Upper lobe of left lung (tissue), 6 donors: ENCODE measurements around the gene BRMS1L. TPM values are rescaled to one million over a fixed set of nuclear protein-coding genes. Genes with fewer than 3 reads are reported as not detected.
"Not testable (repeated sequence)": the region's sequence is repeated elsewhere in the genome, so short reads cannot be mapped to it uniquely, and the experiment has no call there.

Source experiments
- ATAC-seq, 2 donors: fragments of 200-7000 bp; cut with Tn5 transposase; one replicate each; pipeline ENCODE4 v1.9.1; 2022; ENCODE audit warnings: mild to moderate bottlenecking in 2 of 2, moderate library complexity in 2 of 2; ENCODE audit not compliant: low FRiP score in 2 of 2
- DNase-seq, 2 donors: peaks; one replicate each; pipeline ENCODE4 v3.0.0-alpha.2; 2019 to 2020
- H3K27ac ChIP-seq, 4 donors: fragments of 200-600 bp; sonication (generic); one replicate each; pipeline ENCODE4 v1.5.1; 2016 to 2019
- H3K27me3 ChIP-seq, 4 donors: fragments of 200-600 bp; sonication (generic); one replicate each; pipeline ENCODE4 v1.5.1; 2017 to 2019
- H3K36me3 ChIP-seq, 4 donors: fragments of 200-600 bp; sonication (generic); one replicate each; pipeline ENCODE4 v1.5.1; 2016 to 2019
- H3K4me1 ChIP-seq, 4 donors: fragments of 200-600 bp; sonication (generic); one replicate each; pipeline ENCODE4 v1.5.1; 2018 to 2019
- H3K4me3 ChIP-seq, 4 donors: fragments of 200-600 bp; sonication (generic); one replicate each; pipeline ENCODE4 v1.5.1; 2017 to 2019; ENCODE audit warnings: mild to moderate bottlenecking in 2 of 4, moderate library complexity in 1 of 4
- H3K9me3 ChIP-seq, 4 donors: fragments of 200-600 bp; sonication (generic); one replicate each; pipeline ENCODE4 v1.5.1; 2018 to 2019
- EP300 ChIP-seq, 4 donors: sonication (generic); formaldehyde crosslinking; IDR thresholded peaks; one replicate each; pipeline ENCODE4 v1.5.1; 2017; ENCODE audit warnings: antibody characterized with exemption in 4 of 4, control low read depth in 2 of 4
- POLR2A ChIP-seq, 4 donors: fragments of 450-650 bp; IDR thresholded peaks; one replicate each; pipeline ENCODE4 v1.5.1; 2016 to 2017; ENCODE audit warnings: antibody characterized with exemption in 4 of 4, mild to moderate bottlenecking in 2 of 4
- POLR2AphosphoS5 ChIP-seq, 2 donors: sonication (generic); formaldehyde crosslinking; IDR thresholded peaks; one replicate each; pipeline ENCODE4 v1.5.1; 2017; ENCODE audit warnings: antibody characterized with exemption in 2 of 2
- WGBS, 2 donors: methylation state at CpG; one replicate each; pipeline ENCODE4 v1.1.5; 2017 to 2018; 5-methylcytosine and 5-hydroxymethylcytosine counted together
- total RNA-seq, 6 donors: library from RNA; depleted of rRNA in 4 of 6; stranded (reverse); fragments of >200 nt in 4 of 6; gene quantifications; one replicate each; pipeline versions ENCODE4 v1.1.0 to v1.2.1, GENCODE V29; 2016 to 2021
- TF ChIP-seq, protein P1 (sequence below), 6 experiments: fragments of 450-650 bp in 4 of 6; fragments of 200-600 bp in 2 of 6; sonication (generic) in 2 of 6; IDR thresholded peaks; one replicate each; pipeline ENCODE4 v1.5.1; 2016 to 2019; ENCODE audit warnings: antibody characterized with exemption in 6 of 6
- donor health status: DM: no; HTN: no; CAD: no; lungs with moderate emphysema.
- donor health status: DM: no; HTN: yes; CAD: no; lungs with severe emphysema.

The BRMS1L gene
- total RNA-seq, 6 donors from 2014 or later: 2.1 to 14.4 (median 6.7) TPM

DNA sequence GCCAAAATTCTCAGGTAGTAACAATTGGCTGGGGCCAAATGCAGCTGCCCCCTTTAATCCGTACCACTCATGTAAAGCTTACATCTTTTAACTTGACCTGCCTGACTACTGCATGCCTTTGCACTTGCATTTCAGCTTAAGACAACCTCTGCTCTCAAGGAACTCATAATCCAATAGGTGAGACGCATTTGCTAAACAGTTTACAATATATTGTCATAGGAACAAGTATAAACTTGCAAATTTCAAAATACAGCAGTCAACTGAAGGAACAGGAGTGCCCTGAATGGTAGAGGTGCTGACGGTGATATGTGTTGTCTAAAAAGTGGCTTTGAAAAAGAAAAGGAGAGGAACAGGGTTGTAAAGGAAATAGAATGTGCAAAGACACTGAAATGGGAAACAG, 3.6 kb upstream of the BRMS1L start:
- 79 to 83% methylated on average over 3 of the region's 3 CpGs for WGBS, 2 donors
- H3K4me3 ChIP-seq: no peak overlapping the region

GRCh38 chr14:35824446-35825165, 1.5 kb upstream of the BRMS1L start:
- not testable (repeated sequence) for H3K4me1 ChIP-seq, ATAC-seq, H3K9me3 ChIP-seq, H3K36me3 ChIP-seq, H3K27ac ChIP-seq, H3K27me3 ChIP-seq
- H3K4me3 ChIP-seq: peak overlapping the region in 1 of 4 donors; percentile 88
- peak in 1 of 2 donors; percentile 75 for DNase-seq
- 90% methylated on average over 4 of the region's 55 CpGs; no CpG with 5 or more reads in 1 of the 2 donors for WGBS, 2 donors

More for the DNA sequence above, 3.6 kb upstream of the BRMS1L start:
- H3K27ac ChIP-seq: no peak overlapping the region
- no peak for TF ChIP-seq EP300 (IDR thresholded peaks at IDR 0.05)
- no peak for TF ChIP-seq POLR2A (IDR thresholded peaks at IDR 0.05)
- TF ChIP-seq, protein P1, sequence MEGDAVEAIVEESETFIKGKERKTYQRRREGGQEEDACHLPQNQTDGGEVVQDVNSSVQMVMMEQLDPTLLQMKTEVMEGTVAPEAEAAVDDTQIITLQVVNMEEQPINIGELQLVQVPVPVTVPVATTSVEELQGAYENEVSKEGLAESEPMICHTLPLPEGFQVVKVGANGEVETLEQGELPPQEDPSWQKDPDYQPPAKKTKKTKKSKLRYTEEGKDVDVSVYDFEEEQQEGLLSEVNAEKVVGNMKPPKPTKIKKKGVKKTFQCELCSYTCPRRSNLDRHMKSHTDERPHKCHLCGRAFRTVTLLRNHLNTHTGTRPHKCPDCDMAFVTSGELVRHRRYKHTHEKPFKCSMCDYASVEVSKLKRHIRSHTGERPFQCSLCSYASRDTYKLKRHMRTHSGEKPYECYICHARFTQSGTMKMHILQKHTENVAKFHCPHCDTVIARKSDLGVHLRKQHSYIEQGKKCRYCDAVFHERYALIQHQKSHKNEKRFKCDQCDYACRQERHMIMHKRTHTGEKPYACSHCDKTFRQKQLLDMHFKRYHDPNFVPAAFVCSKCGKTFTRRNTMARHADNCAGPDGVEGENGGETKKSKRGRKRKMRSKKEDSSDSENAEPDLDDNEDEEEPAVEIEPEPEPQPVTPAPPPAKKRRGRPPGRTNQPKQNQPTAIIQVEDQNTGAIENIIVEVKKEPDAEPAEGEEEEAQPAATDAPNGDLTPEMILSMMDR (IDR thresholded peaks at IDR 0.05): no peak
- TF ChIP-seq POLR2AphosphoS5 (IDR thresholded peaks at IDR 0.05): no peak
- H3K4me1 ChIP-seq: peaks cover 0 to 6% (median 4%) of the 10 kb centered on the region in 4 donors
- ATAC-seq (no peak), DNase-seq (no peak)
- no peaks in the 10 kb centered on the region for H3K36me3 ChIP-seq
- H3K27me3 ChIP-seq: no peaks in the 10 kb centered on the region
- no peaks in the 10 kb centered on the region for H3K9me3 ChIP-seq

DNA sequence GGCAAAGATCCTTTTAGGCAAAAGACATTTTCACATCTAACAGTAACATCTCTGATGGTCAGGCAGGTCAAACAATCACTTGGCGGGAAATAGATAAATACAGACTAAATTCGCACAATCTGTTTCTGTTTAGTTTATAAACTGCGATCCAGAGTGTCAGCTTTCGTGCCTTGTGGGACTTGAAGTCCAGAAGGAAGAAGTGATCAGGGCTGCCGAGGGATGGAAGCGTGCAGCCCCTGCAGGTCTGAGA, 245 bp upstream of the BRMS1L start:
- H3K4me1 ChIP-seq: peaks cover 0 to 9% (median 7%) of the 10 kb centered on the region in 4 donors
- no peaks in the 10 kb centered on the region for H3K27me3 ChIP-seq
- H3K27ac ChIP-seq: peak overlapping the region in 2 of 4 donors; percentile 95 to 99
- no peaks in the 10 kb centered on the region for H3K9me3 ChIP-seq
- DNase-seq: no peak
- ATAC-seq: no peak
- H3K36me3 ChIP-seq: no peaks in the 10 kb centered on the region
- WGBS, 2 donors: 0% methylated on average over 6 of the region's 6 CpGs
- TF ChIP-seq, protein P1 (IDR thresholded peaks at IDR 0.05): no peak
- no peak for TF ChIP-seq EP300 (IDR thresholded peaks at IDR 0.05)
- TF ChIP-seq POLR2AphosphoS5 (IDR thresholded peaks at IDR 0.05): no peak
- TF ChIP-seq POLR2A (IDR thresholded peaks at IDR 0.05): no peak
- peak overlapping the region in 3 of 4 donors; percentile 88 to 99 (median 98) for H3K4me3 ChIP-seq

GRCh38 chr14:35826952-35827416, 846 bp downstream of the BRMS1L start:
- Histone ChIP-seq H3K9me3 (no peaks in the 10 kb centered on the region), H3K36me3 (peaks cover 0 to 8% (median 0%) of the 10 kb centered on the region in 4 donors), H3K27ac (peak overlapping the region; percentile 95 to 99 (median 96)), H3K27me3 (no peaks in the 10 kb centered on the region), H3K4me3 (peak overlapping the region; percentile 79 to 99 (median 93)), H3K4me1 (peaks cover 0 to 9% (median 7%) of the 10 kb centered on the region in 4 donors)
- no peak for TF ChIP-seq EP300 (IDR thresholded peaks at IDR 0.05)
- TF ChIP-seq POLR2AphosphoS5 (IDR thresholded peaks at IDR 0.05): no peak
- WGBS, 2 donors: 2% methylated on average over 11 of the region's 11 CpGs
- DNase-seq (no peak), ATAC-seq (no peak)

GRCh38 chr14:35827678-35828472, 1.7 kb downstream of the BRMS1L start:
- peaks cover 0 to 9% (median 7%) of the 10 kb centered on the region in 4 donors for H3K4me1 ChIP-seq
- DNase-seq (no peak), ATAC-seq (no peak)
- no peaks in the 10 kb centered on the region for H3K27me3 ChIP-seq
- H3K9me3 ChIP-seq: no peaks in the 10 kb centered on the region
- H3K36me3 ChIP-seq: peaks cover 0 to 11% (median 0%) of the 10 kb centered on the region in 4 donors
- H3K4me3 ChIP-seq: no peak overlapping the region
- TF ChIP-seq EP300 (IDR thresholded peaks at IDR 0.05): no peak
- TF ChIP-seq, protein P1 (IDR thresholded peaks at IDR 0.05): no peak
- TF ChIP-seq POLR2AphosphoS5 (IDR thresholded peaks at IDR 0.05): no peak
- no peak for TF ChIP-seq POLR2A (IDR thresholded peaks at IDR 0.05)
- H3K27ac ChIP-seq: no peak overlapping the region
- WGBS, 2 donors: 89 to 90% methylated on average over 11 of the region's 11 CpGs
